Left renal pelvis (tissue), 4 donors: ENCODE data around the gene SLC2A4RG. TPM values are rescaled to one million over a fixed set of nuclear protein-coding genes. Genes with fewer than 3 reads are reported as not detected.
A peak's percentile ranks its signal among the peaks of the same experiment; 100 is the strongest.

Source experiments
- DNase-seq, 4 donors: peaks; one replicate each; pipeline ENCODE4 v3.0.0-alpha.2; 2013; ENCODE audit warnings: low read depth in 4 of 4, low spot score in 3 of 4
- polyA plus RNA-seq, 4 donors: library from polyadenylated mRNA; unstranded; fragments of 120-200 nt; gene quantifications; one replicate each; pipeline ENCODE4 v1.2.1, GENCODE V29; 2013; ENCODE audit not compliant: insufficient read length in 4 of 4

Gene SLC2A4RG, protein sequence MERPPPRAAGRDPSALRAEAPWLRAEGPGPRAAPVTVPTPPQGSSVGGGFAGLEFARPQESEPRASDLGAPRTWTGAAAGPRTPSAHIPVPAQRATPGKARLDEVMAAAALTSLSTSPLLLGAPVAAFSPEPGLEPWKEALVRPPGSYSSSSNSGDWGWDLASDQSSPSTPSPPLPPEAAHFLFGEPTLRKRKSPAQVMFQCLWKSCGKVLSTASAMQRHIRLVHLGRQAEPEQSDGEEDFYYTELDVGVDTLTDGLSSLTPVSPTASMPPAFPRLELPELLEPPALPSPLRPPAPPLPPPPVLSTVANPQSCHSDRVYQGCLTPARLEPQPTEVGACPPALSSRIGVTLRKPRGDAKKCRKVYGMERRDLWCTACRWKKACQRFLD
- 100 to 1,000 TPM in 1 of 4 donors, 10 to 100 TPM in 3; 65.3 to 134 (median 70.1) TPM for polyA plus RNA-seq

DNA sequence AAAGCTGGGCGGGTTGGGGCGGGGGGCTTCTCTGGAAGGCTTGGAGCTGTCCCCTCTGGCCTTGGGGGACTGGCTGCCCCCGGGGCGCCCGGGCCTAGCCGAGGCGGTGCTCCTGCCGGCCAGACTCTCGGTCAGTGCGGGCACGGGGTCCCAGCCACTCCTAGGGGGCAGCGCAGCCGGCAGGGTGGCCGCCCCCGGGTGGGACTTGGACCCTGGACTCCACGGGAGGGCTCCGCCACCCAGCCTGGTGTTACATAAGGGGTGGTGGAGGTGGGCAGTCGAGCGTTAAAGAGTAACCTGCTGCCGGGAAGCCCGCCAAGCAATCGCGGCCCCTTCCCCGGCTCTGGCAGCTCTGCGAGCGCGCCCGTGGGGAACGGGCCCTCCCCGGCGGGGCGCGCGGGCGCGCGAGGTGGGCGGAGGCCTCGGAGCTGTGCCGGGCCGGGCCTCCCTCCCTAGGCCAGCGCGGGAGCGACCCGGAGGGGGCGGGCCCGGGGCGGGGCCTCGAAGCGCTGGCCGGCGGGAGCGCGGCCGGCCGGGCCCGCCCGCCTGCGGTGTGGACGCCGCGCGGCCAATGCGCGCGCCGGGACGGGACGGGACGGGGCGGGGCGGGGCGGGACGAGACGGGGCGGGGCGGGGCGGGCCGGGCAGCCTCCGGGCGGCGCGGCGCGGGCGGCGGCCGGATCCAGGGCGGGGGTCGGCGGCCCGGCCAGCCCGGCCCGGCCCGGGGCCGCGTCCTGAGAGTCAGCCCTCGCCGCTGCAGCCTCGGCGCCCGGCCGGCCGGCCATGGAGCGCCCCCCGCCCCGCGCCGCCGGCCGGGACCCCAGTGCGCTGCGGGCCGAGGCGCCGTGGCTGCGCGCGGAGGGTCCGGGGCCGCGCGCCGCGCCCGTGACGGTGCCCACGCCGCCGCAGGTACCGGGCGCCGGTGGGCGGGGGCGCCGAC is at the start of gene SLC2A4RG:
TSS of gene SLC2A4RG (plus strand) at position 647 of the 940 bp plus-strand sequence. CDS start at position 784, 137 bp downstream.
- DNase-seq, result peak; percentile 53 to 81 (median 76)

DNA sequence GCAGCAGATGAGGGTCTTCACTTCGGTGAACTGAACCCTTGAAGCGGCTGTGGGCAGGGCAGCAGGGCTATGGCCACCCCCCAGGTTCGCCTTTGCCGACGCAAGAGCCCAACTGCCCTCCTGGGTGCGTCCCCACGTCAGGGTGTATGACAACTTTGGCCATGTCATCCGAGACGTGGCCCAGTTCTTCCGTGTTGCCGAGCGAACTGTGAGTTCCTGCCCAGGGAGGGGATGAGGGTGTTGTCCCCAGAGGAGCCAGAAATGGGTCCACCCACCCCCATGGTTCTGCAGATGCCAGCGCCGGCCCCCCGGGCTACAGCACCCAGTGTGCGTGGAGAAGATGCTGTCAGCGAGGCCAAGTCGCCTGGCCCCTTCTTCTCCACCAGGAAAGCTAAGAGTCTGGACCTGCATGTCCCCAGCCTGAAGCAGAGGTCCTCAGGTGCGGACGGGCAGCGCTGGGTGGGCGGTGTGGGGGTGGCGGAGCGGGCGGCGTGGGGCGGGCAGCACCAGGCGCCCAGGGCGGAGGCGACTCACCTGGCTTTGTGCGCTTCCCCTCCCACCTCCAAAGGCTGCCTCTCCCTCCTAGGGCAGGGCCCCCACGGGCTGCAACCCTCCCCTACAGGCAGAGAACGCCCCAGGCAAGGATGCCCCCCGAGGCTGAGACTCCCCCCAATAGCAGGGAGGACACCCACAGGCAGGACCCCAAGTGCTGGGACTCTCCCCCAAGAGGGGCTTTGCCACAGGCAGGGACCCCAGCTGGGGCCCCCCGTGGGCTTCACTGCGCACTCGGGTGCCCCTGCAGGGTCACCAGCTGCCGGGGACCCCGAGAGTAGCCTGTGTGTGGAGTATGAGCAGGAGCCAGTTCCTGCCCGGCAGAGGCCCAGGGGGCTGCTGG is 49.3 kb upstream of the SLC2A4RG start:
- no peak for DNase-seq

DNA sequence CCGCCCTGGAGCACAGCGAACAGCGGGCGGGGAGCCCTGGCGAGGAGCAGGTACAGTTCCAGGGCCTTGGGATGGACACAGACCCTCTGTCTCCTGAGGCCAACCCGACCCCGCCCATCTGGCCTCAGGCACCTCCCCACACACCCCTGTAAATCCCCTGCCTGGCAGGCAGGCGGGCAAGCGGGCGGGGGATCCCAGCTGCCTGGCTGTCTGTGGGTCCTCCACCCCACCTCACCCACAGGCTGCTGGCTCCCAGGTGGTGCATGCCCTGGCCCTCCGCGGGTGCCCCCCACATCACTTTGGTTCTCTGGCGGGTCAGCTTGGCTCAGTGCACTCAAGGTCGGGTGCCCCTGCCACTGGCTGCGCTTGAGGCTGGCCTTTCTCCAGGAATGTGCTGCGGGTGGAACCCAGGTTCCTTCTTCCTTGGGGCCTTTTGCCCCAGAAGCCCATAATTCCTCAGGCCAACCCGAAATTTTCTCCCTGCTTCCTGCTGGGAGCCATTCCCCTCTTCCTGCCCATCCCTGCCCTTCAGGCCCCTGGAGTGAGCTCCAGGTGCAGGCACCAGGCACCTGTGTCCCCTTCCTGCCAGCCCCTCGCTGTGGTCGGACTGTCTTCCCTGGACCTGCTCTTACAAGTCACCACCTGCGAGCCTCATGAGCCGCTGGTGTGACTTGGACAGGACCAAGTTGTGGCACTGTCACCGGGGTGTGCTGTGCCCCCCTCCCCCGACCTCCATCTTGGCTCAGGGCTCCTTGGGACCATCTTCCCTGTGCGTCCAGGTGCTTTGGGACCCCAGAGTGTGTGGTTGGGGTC is 48.5 kb upstream of the SLC2A4RG start:
- no peak for DNase-seq

DNA sequence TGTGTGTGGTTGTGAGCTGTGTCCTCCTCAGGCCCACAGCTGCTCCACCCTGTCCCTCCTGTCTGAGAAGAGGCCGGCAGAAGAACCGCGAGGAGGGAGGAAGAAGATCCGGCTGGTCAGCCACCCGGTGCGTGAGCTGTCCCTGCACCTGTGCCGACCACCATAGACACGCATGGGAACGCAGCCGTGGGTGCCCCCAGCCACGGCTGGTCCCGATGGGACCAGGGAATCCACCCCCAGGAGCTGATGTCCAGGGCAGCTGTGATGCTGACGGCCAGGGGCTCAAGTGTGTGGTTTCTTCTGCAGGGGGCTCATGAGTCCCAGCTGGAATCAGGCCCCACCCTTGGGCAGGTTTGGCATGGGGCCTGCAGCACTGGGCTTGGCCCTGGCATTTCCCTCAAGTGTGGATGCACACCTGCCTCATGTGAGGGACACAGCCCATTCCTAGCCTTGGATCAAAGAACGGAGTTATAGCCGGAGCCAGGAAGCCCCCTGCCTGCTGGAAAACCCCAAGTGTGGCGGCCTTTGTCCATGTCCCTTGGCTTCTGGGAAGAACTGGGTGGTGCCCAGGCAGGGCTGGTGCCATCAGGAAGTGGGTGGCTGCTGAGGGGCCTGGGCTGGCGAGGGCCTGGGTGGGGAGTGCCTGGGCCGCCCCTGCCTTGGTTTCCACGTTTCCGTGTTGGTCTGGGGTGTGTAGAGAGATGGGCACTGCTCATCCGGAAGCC is 47.7 kb upstream of the SLC2A4RG start:
- no peak for DNase-seq

DNA sequence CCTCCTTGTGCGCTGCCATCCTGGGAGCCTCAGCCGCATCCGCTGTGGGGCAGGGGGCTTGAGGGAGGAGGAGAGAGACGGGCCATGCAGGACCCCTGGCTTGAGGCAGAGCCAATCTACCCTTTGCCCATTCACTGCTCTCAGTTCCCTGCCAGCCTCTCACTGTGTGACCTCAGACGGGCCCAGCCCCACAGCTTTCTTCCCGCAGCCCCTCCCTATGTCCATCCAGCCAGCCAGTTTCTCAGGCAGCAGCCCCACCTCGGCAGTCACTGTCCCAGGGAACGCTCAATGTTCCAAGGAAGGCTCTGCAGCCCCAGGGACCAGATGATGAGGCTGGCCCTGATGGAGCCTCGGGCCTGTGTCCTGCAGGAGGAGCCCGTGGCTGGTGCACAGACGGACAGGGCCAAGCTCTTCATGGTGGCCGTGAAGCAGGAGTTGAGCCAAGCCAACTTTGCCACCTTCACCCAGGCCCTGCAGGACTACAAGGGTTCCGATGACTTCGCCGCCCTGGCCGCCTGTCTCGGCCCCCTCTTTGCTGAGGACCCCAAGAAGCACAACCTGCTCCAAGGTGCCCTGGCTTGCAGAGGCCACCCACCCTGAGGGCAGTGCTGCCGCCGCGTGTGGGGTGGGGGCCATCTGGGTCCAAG is 47.0 kb upstream of the SLC2A4RG start:
- DNase-seq, result no peak

DNA sequence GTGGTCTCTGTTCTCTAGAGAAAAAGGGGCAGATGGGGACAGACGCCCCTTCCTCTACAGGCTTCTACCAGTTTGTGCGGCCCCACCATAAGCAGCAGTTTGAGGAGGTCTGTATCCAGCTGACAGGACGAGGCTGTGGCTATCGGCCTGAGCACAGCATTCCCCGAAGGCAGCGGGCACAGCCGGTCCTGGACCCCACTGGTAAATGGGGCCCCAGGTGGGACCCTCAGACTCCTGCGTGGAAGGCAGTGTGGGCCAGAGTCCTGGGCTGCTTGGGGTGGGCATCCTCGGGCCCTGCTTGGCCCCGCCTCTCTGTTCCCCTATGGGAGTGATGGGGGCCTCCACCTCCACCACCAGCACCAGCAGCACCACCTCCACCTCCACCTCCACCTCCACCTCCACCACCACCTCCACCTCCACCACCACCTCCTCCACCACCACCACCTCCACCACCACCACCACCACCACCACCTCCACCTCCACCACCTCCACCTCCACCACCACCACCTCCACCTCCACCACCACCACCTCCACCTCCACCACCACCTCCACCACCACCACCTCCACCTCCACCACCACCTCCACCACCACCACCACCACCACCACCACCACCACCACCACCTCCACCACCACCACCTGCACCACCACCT is 46.4 kb upstream of the SLC2A4RG start:
- no peak for DNase-seq

DNA sequence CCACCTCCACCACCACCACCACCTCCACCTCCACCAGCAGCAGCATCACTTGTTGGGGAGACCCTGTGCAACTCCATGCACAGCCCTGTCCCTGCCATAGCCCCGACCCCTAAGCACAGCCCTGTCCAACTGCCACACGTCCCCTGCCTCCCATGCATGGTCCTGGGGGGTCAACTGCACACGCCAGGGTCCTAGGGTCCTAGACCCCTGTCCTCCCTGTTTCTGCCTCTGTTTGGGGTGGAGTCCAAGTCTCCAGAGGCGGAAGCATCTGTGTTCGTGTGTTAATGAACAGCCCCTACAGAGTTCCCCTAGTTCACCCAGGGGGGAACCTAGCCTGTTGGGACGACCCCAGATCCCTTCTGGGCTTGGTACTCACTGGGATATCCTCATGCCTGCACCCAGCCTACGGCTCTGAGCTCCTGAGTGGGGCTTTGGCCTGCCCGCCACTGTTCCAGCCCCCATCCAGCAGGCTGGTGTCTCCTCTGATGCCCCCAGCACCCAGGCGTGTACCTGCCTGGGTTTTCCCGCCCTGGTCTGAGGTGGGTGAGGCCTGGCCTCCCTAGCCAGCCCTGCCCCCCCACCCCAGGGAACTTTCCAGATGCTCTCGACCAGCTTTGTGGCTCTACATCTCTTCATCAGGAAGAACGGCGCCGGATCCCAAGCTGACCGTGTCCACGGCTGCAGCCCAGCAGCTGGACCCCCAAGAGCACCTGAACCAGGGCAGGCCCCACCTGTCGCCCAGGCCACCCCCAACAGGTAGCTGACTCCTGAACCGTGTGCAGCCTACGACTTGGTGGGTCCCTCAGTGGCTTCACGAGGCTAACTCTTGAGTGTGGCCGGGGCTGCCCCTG is 45.6 kb upstream of the SLC2A4RG start:
- DNase-seq, result no peak

DNA sequence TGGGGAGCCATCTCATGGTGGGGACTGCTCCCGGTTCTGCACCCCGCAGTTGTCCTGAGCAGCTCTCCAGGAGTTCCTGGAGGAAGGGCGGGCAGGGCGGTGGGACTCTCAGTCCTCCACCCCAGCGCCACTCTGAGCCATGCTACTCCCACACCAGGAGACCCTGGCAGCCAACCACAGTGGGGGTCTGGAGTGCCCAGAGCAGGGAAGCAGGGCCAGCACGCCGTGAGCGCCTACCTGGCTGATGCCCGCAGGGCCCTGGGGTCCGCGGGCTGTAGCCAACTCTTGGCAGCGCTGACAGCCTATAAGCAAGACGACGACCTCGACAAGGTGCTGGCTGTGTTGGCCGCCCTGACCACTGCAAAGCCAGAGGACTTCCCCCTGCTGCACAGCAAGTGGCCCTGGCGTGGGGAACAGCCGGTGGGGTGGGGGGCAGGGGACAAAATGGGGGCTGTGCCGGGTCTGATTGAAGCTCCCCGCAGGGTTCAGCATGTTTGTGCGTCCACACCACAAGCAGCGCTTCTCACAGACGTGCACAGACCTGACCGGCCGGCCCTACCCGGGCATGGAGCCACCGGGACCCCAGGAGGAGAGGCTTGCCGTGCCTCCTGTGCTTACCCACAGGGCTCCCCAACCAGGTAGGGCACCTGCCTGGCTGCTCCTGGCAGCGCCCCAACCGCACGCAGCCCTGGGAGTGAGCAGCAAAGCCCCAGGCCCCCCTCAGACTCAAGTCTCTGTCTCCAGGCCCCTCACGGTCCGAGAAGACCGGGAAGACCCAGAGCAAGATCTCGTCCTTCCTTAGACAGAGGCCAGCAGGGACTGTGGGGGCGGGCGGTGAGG is 44.8 kb upstream of the SLC2A4RG start:
- DNase-seq, result no peak

DNA sequence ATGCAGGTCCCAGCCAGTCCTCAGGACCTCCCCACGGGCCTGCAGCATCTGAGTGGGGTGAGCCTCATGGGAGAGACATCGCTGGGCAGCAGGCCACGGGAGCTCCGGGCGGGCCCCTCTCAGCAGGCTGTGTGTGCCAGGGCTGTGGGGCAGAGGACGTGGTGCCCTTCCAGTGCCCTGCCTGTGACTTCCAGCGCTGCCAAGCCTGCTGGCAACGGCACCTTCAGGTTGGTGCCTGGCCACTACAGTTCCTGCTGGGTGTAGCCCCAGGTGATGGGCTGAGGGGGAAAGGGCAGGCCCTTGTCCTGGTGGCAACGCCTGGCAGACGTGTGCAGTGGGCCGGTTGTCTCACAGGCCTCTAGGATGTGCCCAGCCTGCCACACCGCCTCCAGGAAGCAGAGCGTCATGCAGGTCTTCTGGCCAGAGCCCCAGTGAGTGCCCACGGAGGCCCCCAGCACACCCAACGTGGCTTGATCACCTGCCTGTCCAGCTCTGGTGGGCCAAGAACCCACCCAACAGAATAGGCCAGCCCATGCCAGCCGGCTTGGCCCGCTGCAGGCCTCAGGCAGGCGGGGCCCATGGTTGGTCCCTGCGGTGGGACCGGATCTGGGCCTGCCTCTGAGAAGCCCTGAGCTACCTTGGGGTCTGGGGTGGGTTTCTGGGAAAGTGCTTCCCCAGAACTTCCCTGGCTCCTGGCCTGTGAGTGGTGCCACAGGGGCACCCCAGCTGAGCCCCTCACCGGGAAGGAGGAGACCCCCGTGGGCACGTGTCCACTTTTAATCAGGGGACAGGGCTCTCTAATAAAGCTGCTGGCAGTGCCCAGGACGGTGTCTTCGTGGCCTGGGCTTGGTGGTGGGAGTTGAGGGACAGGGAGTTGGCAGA is 43.9 kb upstream of the SLC2A4RG start:
- DNase-seq, result no peak

DNA sequence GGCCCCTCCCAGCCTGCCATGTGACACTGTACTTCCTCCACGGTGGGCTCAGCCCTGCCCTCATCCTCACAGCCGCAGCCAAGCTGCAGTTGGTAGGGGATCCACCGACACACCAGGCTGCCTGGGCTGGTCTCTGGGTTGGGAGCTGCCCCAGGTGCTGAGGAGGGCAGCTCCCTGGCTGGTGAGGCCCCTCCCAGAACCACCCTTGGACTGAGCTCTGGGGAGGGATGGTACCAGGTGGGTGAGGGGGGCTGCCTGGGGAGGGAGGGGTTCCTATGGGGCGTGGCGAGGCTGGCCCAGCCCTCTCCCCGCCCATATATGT is 43.3 kb upstream of the SLC2A4RG start:
- peak in 2 of 4 donors; percentile 31 to 45 for DNase-seq

DNA sequence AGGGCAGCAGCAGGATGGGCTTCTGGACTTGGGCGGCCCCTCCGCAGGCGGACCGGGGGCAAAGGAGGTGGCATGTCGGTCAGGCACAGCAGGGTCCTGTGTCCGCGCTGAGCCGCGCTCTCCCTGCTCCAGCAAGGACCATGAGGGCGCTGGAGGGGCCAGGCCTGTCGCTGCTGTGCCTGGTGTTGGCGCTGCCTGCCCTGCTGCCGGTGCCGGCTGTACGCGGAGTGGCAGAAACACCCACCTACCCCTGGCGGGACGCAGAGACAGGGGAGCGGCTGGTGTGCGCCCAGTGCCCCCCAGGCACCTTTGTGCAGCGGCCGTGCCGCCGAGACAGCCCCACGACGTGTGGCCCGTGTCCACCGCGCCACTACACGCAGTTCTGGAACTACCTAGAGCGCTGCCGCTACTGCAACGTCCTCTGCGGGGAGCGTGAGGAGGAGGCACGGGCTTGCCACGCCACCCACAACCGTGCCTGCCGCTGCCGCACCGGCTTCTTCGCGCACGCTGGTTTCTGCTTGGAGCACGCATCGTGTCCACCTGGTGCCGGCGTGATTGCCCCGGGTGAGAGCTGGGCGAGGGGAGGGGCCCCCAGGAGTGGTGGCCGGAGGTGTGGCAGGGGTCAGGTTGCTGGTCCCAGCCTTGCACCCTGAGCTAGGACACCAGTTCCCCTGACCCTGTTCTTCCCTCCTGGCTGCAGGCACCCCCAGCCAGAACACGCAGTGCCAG is 42.8 kb upstream of the SLC2A4RG start, which contains the start of gene TNFRSF6B:
TSS of gene TNFRSF6B (plus strand) at position 25 of the 729 bp plus-strand sequence. CDS start at position 141, 116 bp downstream.
- DNase-seq, result no peak

DNA sequence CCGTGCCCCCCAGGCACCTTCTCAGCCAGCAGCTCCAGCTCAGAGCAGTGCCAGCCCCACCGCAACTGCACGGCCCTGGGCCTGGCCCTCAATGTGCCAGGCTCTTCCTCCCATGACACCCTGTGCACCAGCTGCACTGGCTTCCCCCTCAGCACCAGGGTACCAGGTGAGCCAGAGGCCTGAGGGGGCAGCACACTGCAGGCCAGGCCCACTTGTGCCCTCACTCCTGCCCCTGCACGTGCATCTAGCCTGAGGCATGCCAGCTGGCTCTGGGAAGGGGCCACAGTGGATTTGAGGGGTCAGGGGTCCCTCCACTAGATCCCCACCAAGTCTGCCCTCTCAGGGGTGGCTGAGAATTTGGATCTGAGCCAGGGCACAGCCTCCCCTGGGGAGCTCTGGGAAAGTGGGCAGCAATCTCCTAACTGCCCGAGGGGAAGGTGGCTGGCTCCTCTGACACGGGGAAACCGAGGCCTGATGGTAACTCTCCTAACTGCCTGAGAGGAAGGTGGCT is 42.2 kb upstream of the SLC2A4RG start:
- DNase-seq, result no peak

DNA sequence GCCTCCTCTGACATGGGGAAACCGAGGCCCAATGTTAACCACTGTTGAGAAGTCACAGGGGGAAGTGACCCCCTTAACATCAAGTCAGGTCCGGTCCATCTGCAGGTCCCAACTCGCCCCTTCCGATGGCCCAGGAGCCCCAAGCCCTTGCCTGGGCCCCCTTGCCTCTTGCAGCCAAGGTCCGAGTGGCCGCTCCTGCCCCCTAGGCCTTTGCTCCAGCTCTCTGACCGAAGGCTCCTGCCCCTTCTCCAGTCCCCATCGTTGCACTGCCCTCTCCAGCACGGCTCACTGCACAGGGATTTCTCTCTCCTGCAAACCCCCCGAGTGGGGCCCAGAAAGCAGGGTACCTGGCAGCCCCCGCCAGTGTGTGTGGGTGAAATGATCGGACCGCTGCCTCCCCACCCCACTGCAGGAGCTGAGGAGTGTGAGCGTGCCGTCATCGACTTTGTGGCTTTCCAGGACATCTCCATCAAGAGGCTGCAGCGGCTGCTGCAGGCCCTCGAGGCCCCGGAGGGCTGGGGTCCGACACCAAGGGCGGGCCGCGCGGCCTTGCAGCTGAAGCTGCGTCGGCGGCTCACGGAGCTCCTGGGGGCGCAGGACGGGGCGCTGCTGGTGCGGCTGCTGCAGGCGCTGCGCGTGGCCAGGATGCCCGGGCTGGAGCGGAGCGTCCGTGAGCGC is 41.6 kb upstream of the SLC2A4RG start:
- no peak for DNase-seq
